ENCODE results near the gene C9orf43.

- TF ChIP-seq CTCF (IDR thresholded peaks at IDR 0.05) (no peak), POLR2A (IDR thresholded peaks at IDR 0.05) (no peak)
Observed at GRCh38 chr9:113456235-113456634, 45.7 kb downstream of the C9orf43 start.

Data from testis (tissue), 2 donors.